Psoas muscle (tissue), 8 donors: ENCODE data around the gene TTYH1. TPM values are rescaled to one million over a fixed set of nuclear protein-coding genes. Genes with fewer than 3 reads are reported as not detected.

ENCODE experiments used
- ATAC-seq, 4 donors: fragments of 200-7000 bp; cut with Tn5 transposase; one replicate each; pipeline ENCODE4 v1.9.1; 2020; ENCODE audit warnings: moderate library complexity in 3 of 4, mild to moderate bottlenecking in 2 of 4
- DNase-seq, 2 donors: peaks; one replicate each; pipeline ENCODE4 v3.0.0-alpha.2; 2020
- H3K27ac ChIP-seq: fragments of 200-600 bp; one replicate; pipeline ENCODE4 v1.8.0; 2022
- H3K27me3 ChIP-seq, 3 donors: fragments of 200-600 bp in 1 of 3; one replicate each; pipeline versions ENCODE4 v1.6.1 to v1.8.0; 2013 to 2022; ENCODE audit warnings: low read length in 2 of 3, mild to moderate bottlenecking in 2 of 3, moderate library complexity in 1 of 3; ENCODE audit not compliant: insufficient read depth in 3 of 3
- H3K36me3 ChIP-seq, 2 donors: fragments of 200-600 bp in 1 of 2; one replicate each; pipeline versions ENCODE4 v1.6.1 to v1.8.0; 2013 to 2022; ENCODE audit warnings: low read depth in 1 of 2, mild to moderate bottlenecking in 1 of 2, moderate library complexity in 1 of 2; ENCODE audit not compliant: insufficient read depth in 1 of 2
- H3K4me1 ChIP-seq: fragments of 200-600 bp; one replicate; pipeline ENCODE4 v1.8.0; 2022
- H3K4me3 ChIP-seq: fragments of 200-600 bp; one replicate; pipeline ENCODE4 v1.8.0; 2022; ENCODE audit warnings: mild to moderate bottlenecking
- H3K9me3 ChIP-seq: fragments of 200-600 bp; one replicate; pipeline ENCODE4 v1.8.0; 2022
- WGBS, 3 donors: extraction: QIAGEN DNeasy Blood & Tissue Kit; methylation state at CpG; one replicate each; pipeline versions ENCODE4 v1.1.6 to v1.1.7; 2013; 5-methylcytosine and 5-hydroxymethylcytosine counted together
- intact Hi-C, 2 donors: fragments of 100-400 bp; cut with DNase I; formaldehyde crosslinking; loops; one replicate each; pipeline versions ENCODE4 v1.11.0 to v1.14.2; 2022
- polyA plus RNA-seq, 3 donors: library from polyadenylated mRNA; stranded (reverse); fragments of 200-250 nt; gene quantifications; one replicate each; pipeline ENCODE4 v1.2.3, GENCODE V29; 2013
- total RNA-seq, 4 donors: library from RNA; stranded (reverse); fragmentation: NEBNext Ultra II Directional in 2 of 4; extraction: Animal tissue kit (Norgen Biotek cat#: 25700) in 2 of 4; gene quantifications; one replicate each; pipeline versions ENCODE4 v1.2.1 to v1.2.4, GENCODE V29; 2021 to 2023
- TF ChIP-seq, protein P1 (sequence below): fragments of 200-600 bp; IDR thresholded peaks from one replicate; pipeline ENCODE4 v1.8.0; 2022; ENCODE audit warnings: antibody characterized with exemption
- donor health status: healthy with polysubstance abuse.
- donor health status: DM: no; HTN: no; CAD: no; lungs with moderate emphysema.
- donor health status: Bipolar disorder and iron deficiency.
- donor health status: healthy.
- donor health status: DM: yes; HTN: yes; CAD: no.
- donor health status: DM: no; HTN: no; CAD: no.
- donor health status: DM: no; HTN: no; CAD: no.
- donor health status: DM: yes; HTN: yes; CAD: no.

Gene TTYH1
- total and polyA plus RNA-seq, 7 donors: 0.34 to 1.9 (median 0.52) TPM; not detected in 1

- Histone ChIP-seq H3K36me3 (no peaks in the 10 kb centered on the region), H3K4me3 (no peak overlapping the region), H3K27ac (no peak overlapping the region), H3K4me1 (peaks cover 5% of the 10 kb centered on the region), H3K27me3 (peaks cover 0 to 19% (median 8%) of the 10 kb centered on the region in 3 donors), H3K9me3 (no peaks in the 10 kb centered on the region)
- TF ChIP-seq, protein P1, sequence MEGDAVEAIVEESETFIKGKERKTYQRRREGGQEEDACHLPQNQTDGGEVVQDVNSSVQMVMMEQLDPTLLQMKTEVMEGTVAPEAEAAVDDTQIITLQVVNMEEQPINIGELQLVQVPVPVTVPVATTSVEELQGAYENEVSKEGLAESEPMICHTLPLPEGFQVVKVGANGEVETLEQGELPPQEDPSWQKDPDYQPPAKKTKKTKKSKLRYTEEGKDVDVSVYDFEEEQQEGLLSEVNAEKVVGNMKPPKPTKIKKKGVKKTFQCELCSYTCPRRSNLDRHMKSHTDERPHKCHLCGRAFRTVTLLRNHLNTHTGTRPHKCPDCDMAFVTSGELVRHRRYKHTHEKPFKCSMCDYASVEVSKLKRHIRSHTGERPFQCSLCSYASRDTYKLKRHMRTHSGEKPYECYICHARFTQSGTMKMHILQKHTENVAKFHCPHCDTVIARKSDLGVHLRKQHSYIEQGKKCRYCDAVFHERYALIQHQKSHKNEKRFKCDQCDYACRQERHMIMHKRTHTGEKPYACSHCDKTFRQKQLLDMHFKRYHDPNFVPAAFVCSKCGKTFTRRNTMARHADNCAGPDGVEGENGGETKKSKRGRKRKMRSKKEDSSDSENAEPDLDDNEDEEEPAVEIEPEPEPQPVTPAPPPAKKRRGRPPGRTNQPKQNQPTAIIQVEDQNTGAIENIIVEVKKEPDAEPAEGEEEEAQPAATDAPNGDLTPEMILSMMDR: no peak
- ATAC-seq (no peak), DNase-seq (no peak)
- WGBS, 3 donors: 79 to 87% (median 80%) methylated on average over 11 of the region's 11 CpGs
- intact Hi-C loops: no loop called here
Measured at GRCh38 chr19:54475706-54476105, 60.4 kb downstream of the TTYH1 start.

DNA sequence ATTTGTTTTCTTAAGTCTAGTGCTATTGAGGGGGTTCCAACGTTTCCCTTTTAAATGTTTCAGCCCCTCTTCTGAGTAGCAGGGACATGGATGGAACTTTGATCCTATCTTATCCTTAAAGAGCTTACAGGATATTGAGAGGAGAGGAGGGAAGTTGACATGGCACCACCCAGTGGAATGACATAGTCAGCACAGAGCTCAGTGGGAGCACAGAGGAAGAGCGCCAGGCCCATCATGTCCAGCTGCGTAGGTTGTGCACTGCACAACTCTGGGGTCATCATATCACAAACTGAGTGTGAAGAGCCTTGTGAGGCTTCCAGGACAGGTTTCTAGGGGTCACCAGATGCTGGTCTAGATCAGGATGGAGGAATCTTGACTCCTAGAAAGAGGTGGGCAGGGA, 62.4 kb downstream of the TTYH1 start:
- intact Hi-C loops: no loop called here
- H3K9me3 ChIP-seq: no peaks in the 10 kb centered on the region
- H3K27me3 ChIP-seq: peaks cover 0 to 14% (median 4%) of the 10 kb centered on the region in 3 donors
- H3K36me3 ChIP-seq: no peaks in the 10 kb centered on the region
- no peak overlapping the region for H3K27ac ChIP-seq
- no peak for DNase-seq
- no peaks in the 10 kb centered on the region for H3K4me1 ChIP-seq
- WGBS, 3 donors: 68 to 72% (median 68%) methylated on average over 3 of the region's 3 CpGs
- no peak for ATAC-seq
- TF ChIP-seq, protein P1: no peak
- H3K4me3 ChIP-seq: no peak overlapping the region

- 14 to 16% (median 15%) methylated on average over 10 of the region's 10 CpGs for WGBS, 3 donors
- no peak overlapping the region for H3K4me3 ChIP-seq
- H3K4me1 ChIP-seq: no peaks in the 10 kb centered on the region
- intact Hi-C loops: no loop called here
- no peak for ATAC-seq
- H3K36me3 ChIP-seq: no peaks in the 10 kb centered on the region
- no peaks in the 10 kb centered on the region for H3K9me3 ChIP-seq
- no peak for DNase-seq
- peaks cover 0 to 12% (median under 1%) of the 10 kb centered on the region in 3 donors for H3K27me3 ChIP-seq
- H3K27ac ChIP-seq: no peak overlapping the region
- TF ChIP-seq, protein P1: peak; percentile 36
Measured at GRCh38 chr19:54478677-54479266, 63.5 kb downstream of the TTYH1 start.

DNA sequence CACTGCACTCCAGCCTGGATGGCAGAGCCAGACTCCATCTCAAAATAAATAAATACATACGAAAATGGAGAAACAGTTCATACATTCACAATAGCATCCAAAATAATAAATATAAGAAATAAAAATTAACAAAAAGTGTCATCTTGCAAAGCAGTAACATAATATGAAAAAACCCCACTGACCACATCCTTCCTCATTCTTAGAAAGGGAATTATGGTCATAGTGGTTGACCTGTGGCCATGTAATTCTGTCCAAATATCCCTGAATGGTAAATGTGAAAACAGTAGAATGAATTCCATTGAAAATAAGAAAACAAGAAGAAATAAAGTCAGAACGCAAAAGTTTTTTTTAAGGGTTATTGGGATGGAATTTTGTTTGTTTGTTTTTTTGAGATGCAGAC, 64.8 kb downstream of the TTYH1 start:
- Histone ChIP-seq H3K9me3 (no peaks in the 10 kb centered on the region), H3K27me3 (peaks cover 0 to 9% (median 0%) of the 10 kb centered on the region in 3 donors), H3K27ac (no peak overlapping the region), H3K4me3 (no peak overlapping the region), H3K4me1 (no peaks in the 10 kb centered on the region), H3K36me3 (no peaks in the 10 kb centered on the region)
- intact Hi-C loops: loop anchor here in 1 of 2 donors (5.0 kb wide), 1 partner anchor 197 kb away; no protein-coding TSS in a partner anchor
- DNase-seq (no peak), ATAC-seq (no peak)
- WGBS, 3 donors: 75 to 88% (median 84%) methylated on average over 2 of the region's 2 CpGs
- TF ChIP-seq, protein P1: no peak
